K562 (cell line): ENCODE measurements around the gene GPR37L1. TPM values are rescaled to one million over a fixed set of nuclear protein-coding genes. Genes with fewer than 3 reads are reported as not detected.

Experiments used
- ATF7 ChIP-seq: fragments of 450-650 bp; IDR thresholded peaks from 2 replicates; pipeline ENCODE4 v1.7.1; 2014; ENCODE audit warnings: mild to moderate bottlenecking, moderate library complexity
- DPF2 ChIP-seq: fragments of 450-650 bp; IDR thresholded peaks from 2 replicates; pipeline ENCODE4 v1.6.1; 2016
- IFI16 ChIP-seq: fragments of 250-450 bp; sonication (Bioruptor Pico); IDR thresholded peaks from 2 replicates; pipeline ENCODE4 v2.1.2; 2022; ENCODE audit warnings: mild to moderate bottlenecking, inconsistent platforms
- IRF2 ChIP-seq: sonication (generic); formaldehyde crosslinking; IDR thresholded peaks from 2 replicates; pipeline ENCODE4 v1.8.1; 2022; ENCODE audit warnings: mild to moderate bottlenecking, missing genetic modification reagents
- NEUROD1 ChIP-seq: fragments of 150-350 bp; IDR thresholded peaks from 2 replicates; pipeline ENCODE4 v1.6.1; 2014; ENCODE audit warnings: borderline replicate concordance, low read length, low read depth; ENCODE audit not compliant: partially characterized antibody
- PCBP1 ChIP-seq: fragments of 200-400 bp; formaldehyde crosslinking; IDR thresholded peaks from 2 replicates; pipeline ENCODE4 v1.6.1; 2018; ENCODE audit warnings: mild to moderate bottlenecking, low read depth, low read length; ENCODE audit not compliant: poor library complexity, severe bottlenecking
- PHB ChIP-seq: fragments of 250-450 bp; sonication (Bioruptor Pico); IDR thresholded peaks from 2 replicates; pipeline ENCODE4 v1.5.0; 2021
- TEAD4 ChIP-seq, 2 experiments: sonication (generic) in 1 of 2; formaldehyde crosslinking in 1 of 2; IDR thresholded peaks; 2 replicates each; pipeline versions ENCODE4 v1.6.1 to v1.8.0; 2012 to 2022; ENCODE audit warnings: borderline replicate concordance in 1 of 2, inconsistent platforms in 1 of 2, low read length in 1 of 2, mild to moderate bottlenecking in 1 of 2, missing genetic modification reagents in 1 of 2
- ZNF282 ChIP-seq: sonication (generic); formaldehyde crosslinking; IDR thresholded peaks from 2 replicates; pipeline ENCODE4 v1.8.1; 2023; ENCODE audit warnings: missing genetic modification reagents
- ZNF583 ChIP-seq: fragments of 250-450 bp; sonication (Bioruptor Pico); IDR thresholded peaks from 2 replicates; pipeline ENCODE4 v1.4.0; 2020
- ZNF586 ChIP-seq: fragments of 450-650 bp; formaldehyde crosslinking; conservative IDR thresholded peaks from 2 replicates; pipeline ENCODE4 v1.4.0; 2020; ENCODE audit warnings: mild to moderate bottlenecking, moderate library complexity
- polyA plus RNA-seq, 8 experiments: library from polyadenylated mRNA; depleted of rRNA in 4 of 8; stranded (reverse) in 5 of 8; unstranded in 3 of 8; fragments of >200 nt; fragmentation: Nextera tagmentation in 2 of 8; fragmentation: Illumina TruSeq in 1 of 8; extraction: Ambion mirVana in 2 of 8; extraction: Trizol in 1 of 8; gene quantifications; 2 replicates each; pipeline versions ENCODE4 v1.2.1 to v1.2.3, GENCODE V29; 2011 to 2014; ENCODE audit warnings: inconsistent platforms in 1 of 8, missing spikeins in 1 of 8
- total RNA-seq, 7 experiments: library from RNA; depleted of rRNA in 6 of 7; stranded (reverse); fragments of >200 nt in 6 of 7; fragmentation: Illumina TruSeq in 2 of 7; extraction: Trizol in 2 of 7; gene quantifications; 2 replicates each; pipeline versions ENCODE4 v1.2.1 to v1.2.3, GENCODE V29; 2011 to 2021; ENCODE audit warnings: low replicate concordance in 1 of 7
- TF ChIP-seq, protein P1 (sequence below): fragments of 450-650 bp; IDR thresholded peaks from 2 replicates; pipeline ENCODE4 v1.6.1; 2017; ENCODE audit warnings: mild to moderate bottlenecking, moderate library complexity
- TF ChIP-seq, protein P2 (sequence below): fragments of 250-450 bp; sonication (Bioruptor Pico); IDR thresholded peaks from 2 replicates; pipeline ENCODE4 v1.5.1; 2021; ENCODE audit warnings: mild to moderate bottlenecking
- TF ChIP-seq, protein P3 (sequence below): fragments of 450-650 bp; formaldehyde crosslinking; IDR thresholded peaks from 2 replicates; pipeline ENCODE4 v1.4.0; 2020; ENCODE audit warnings: mild to moderate bottlenecking, mixed read lengths
- TF ChIP-seq, protein P4 (sequence below): sonication (generic); formaldehyde crosslinking; IDR thresholded peaks from 2 replicates; pipeline ENCODE4 v1.8.1; 2023; ENCODE audit warnings: mild to moderate bottlenecking, missing genetic modification reagents
- TF ChIP-seq, protein P5 (sequence below): sonication (generic); formaldehyde crosslinking; IDR thresholded peaks from 2 replicates; pipeline ENCODE4 v1.8.0; 2023; ENCODE audit warnings: mild to moderate bottlenecking, missing genetic modification reagents
- TF ChIP-seq, protein P6 (sequence below): sonication (generic); formaldehyde crosslinking; IDR thresholded peaks from 2 replicates; pipeline ENCODE4 v1.8.0; 2022; ENCODE audit warnings: mild to moderate bottlenecking, missing genetic modification reagents
- TF ChIP-seq, protein P7 (sequence below): fragments of 250-450 bp; sonication (Bioruptor Pico); IDR thresholded peaks from 2 replicates; pipeline ENCODE4 v1.8.0; 2022; ENCODE audit warnings: moderate library complexity, mild to moderate bottlenecking, inconsistent platforms

GPR37L1 gene
- total and polyA plus RNA-seq, 9 of the 15 experiments (the other 6 are each of a cell fraction or from before 2014, with no cell fraction given), result not detected

DNA sequence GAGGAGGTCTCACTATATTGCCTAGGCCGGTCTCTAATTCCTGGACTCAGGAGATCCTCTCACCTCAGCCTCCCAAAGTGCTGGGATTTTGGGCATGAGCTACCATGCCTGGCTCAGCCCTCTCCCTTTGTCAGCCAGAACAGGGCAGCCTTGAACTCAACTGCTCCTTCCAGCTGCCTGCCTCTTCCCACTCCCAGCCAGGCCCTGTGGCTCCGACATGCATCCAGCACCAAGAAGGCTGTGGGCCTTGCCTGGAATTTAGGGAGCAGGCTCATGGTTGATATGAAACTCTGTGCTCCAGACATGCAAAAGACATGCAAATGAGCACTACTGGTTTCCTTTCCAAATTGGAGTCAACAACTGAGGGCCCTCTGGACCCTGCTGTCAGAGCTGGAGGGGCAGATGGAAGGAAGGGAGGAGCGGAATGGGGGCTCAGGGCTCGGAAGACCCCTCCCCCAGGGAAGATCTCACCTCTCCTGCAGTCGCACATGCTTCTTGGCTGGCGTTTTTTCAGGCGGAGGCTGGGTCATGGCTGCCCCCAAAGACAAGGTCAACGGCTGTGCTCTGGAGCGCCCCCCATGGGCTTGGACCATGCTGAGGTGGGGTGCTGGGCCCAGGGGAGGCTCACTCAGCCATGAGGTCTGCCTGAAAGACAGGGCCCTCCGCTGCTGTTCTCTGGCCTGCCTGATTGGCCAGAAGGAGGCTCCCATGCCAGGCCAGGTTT, 36.3 kb downstream of the GPR37L1 start (continued):
- TF ChIP-seq, protein P1, sequence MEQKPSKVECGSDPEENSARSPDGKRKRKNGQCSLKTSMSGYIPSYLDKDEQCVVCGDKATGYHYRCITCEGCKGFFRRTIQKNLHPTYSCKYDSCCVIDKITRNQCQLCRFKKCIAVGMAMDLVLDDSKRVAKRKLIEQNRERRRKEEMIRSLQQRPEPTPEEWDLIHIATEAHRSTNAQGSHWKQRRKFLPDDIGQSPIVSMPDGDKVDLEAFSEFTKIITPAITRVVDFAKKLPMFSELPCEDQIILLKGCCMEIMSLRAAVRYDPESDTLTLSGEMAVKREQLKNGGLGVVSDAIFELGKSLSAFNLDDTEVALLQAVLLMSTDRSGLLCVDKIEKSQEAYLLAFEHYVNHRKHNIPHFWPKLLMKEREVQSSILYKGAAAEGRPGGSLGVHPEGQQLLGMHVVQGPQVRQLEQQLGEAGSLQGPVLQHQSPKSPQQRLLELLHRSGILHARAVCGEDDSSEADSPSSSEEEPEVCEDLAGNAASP, result no peak
- TF ChIP-seq IRF2 (CRISPR knock-in tag), result no peak
- TF ChIP-seq, protein P2, sequence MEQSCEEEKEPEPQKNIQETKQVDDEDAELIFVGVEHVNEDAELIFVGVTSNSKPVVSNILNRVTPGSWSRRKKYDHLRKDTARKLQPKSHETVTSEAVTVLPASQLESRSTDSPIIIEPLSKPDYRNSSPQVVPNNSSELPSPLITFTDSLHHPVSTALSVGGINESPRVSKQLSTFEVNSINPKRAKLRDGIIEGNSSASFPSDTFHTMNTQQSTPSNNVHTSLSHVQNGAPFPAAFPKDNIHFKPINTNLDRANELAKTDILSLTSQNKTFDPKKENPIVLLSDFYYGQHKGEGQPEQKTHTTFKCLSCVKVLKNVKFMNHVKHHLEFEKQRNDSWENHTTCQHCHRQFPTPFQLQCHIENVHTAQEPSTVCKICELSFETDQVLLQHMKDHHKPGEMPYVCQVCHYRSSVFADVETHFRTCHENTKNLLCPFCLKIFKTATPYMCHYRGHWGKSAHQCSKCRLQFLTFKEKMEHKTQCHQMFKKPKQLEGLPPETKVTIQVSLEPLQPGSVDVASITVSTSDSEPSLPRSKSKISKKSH (CRISPR knock-in tag), result no peak
- TF ChIP-seq ZNF282, result no peak
- TF ChIP-seq, protein P3, sequence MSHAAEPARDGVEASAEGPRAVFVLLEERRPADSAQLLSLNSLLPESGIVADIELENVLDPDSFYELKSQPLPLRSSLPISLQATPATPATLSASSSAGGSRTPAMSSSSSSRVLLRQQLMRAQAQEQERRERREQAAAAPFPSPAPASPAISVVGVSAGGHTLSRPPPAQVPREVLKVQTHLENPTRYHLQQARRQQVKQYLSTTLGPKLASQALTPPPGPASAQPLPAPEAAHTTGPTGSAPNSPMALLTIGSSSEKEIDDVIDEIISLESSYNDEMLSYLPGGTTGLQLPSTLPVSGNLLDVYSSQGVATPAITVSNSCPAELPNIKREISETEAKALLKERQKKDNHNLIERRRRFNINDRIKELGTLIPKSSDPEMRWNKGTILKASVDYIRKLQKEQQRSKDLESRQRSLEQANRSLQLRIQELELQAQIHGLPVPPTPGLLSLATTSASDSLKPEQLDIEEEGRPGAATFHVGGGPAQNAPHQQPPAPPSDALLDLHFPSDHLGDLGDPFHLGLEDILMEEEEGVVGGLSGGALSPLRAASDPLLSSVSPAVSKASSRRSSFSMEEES (CRISPR knock-in tag), result no peak
- TF ChIP-seq TEAD4 (IDR thresholded peaks at IDR 0.05; ENCODE audit: low read length), result no peak
- no peak; the same call in 1 of the 2 replicates for TF ChIP-seq TEAD4 (CRISPR knock-in tag; IDR thresholded peaks at IDR 0.05; ENCODE audit: borderline replicate concordance)
- TF ChIP-seq DPF2, result no peak; the same call in 1 of the 2 replicates
- TF ChIP-seq ZNF586 (CRISPR knock-in tag), result 0 out of 2 replicates have a peak, but pooled peaks have one; percentile 56
- no peak for TF ChIP-seq PCBP1
- TF ChIP-seq, protein P4, sequence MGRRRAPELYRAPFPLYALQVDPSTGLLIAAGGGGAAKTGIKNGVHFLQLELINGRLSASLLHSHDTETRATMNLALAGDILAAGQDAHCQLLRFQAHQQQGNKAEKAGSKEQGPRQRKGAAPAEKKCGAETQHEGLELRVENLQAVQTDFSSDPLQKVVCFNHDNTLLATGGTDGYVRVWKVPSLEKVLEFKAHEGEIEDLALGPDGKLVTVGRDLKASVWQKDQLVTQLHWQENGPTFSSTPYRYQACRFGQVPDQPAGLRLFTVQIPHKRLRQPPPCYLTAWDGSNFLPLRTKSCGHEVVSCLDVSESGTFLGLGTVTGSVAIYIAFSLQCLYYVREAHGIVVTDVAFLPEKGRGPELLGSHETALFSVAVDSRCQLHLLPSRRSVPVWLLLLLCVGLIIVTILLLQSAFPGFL (CRISPR knock-in tag), result 0 out of 2 replicates have a peak, but pooled peaks have one; percentile 3
- TF ChIP-seq NEUROD1, result peak; percentile 40
- TF ChIP-seq ZNF583 (CRISPR knock-in tag), result peak; percentile 81
- no peak for TF ChIP-seq IFI16
- TF ChIP-seq, protein P5, sequence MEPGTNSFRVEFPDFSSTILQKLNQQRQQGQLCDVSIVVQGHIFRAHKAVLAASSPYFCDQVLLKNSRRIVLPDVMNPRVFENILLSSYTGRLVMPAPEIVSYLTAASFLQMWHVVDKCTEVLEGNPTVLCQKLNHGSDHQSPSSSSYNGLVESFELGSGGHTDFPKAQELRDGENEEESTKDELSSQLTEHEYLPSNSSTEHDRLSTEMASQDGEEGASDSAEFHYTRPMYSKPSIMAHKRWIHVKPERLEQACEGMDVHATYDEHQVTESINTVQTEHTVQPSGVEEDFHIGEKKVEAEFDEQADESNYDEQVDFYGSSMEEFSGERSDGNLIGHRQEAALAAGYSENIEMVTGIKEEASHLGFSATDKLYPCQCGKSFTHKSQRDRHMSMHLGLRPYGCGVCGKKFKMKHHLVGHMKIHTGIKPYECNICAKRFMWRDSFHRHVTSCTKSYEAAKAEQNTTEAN (CRISPR knock-in tag), result no peak
- peak; percentile 71 for TF ChIP-seq ATF7
- TF ChIP-seq, protein P6, sequence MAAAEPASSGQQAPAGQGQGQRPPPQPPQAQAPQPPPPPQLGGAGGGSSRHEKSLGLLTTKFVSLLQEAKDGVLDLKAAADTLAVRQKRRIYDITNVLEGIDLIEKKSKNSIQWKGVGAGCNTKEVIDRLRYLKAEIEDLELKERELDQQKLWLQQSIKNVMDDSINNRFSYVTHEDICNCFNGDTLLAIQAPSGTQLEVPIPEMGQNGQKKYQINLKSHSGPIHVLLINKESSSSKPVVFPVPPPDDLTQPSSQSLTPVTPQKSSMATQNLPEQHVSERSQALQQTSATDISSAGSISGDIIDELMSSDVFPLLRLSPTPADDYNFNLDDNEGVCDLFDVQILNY (CRISPR knock-in tag), result 0 out of 2 replicates have a peak, but pooled peaks have one; percentile 64
- TF ChIP-seq, protein P7, sequence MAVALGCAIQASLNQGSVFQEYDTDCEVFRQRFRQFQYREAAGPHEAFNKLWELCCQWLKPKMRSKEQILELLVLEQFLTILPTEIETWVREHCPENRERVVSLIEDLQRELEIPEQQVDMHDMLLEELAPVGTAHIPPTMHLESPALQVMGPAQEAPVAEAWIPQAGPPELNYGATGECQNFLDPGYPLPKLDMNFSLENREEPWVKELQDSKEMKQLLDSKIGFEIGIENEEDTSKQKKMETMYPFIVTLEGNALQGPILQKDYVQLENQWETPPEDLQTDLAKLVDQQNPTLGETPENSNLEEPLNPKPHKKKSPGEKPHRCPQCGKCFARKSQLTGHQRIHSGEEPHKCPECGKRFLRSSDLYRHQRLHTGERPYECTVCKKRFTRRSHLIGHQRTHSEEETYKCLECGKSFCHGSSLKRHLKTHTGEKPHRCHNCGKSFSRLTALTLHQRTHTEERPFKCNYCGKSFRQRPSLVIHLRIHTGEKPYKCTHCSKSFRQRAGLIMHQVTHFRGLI (CRISPR knock-in tag), result peak; percentile 75
- no peak for TF ChIP-seq PHB (CRISPR knock-in tag)
